ENCODE measurements around the gene FAM117B.

- TF ChIP-seq FOXP2 (optimal IDR thresholded peaks at IDR 0.05; ENCODE audit: borderline replicate concordance, extremely low read depth, extremely low read length, insufficient read depth) (no peak), REST (IDR thresholded peaks at IDR 0.05; ENCODE audit: insufficient read depth in 1 of 2, low read depth in 2 of 2, low read length in 2 of 2) (no peak), POLR2AphosphoS5 (IDR thresholded peaks at IDR 0.05; ENCODE audit: low read depth, low read length) (no peak)
Measured at GRCh38 chr2:202687276-202687675, 52.5 kb downstream of the FAM117B start.

All from PFSK-1 (cell line).